Keratinocyte (primary cell): ENCODE data around the gene AGPAT3. TPM values are rescaled to one million over a fixed set of nuclear protein-coding genes. Genes with fewer than 3 reads are reported as not detected.

ENCODE experiments used
- DNase-seq: peaks from one replicate; pipeline ENCODE4 v3.0.0-alpha.2; 2011; ENCODE audit warnings: low read depth, missing footprints, low spot score
- FAIRE-seq: peaks from 2 replicates; lab custom pipeline; 2011; peaks lifted over from hg19 to GRCh38; lab: Jason Lieb, UNC
- H2AFZ ChIP-seq: 2 replicates; pipeline ENCODE4 v1.6.0; 2012; ENCODE audit warnings: low read length, control low read depth, inconsistent platforms; ENCODE audit not compliant: control insufficient read depth
- H3K27ac ChIP-seq: 2 replicates; pipeline ENCODE4 v1.5.1; 2011; ENCODE audit warnings: low read length; ENCODE audit not compliant: control insufficient read depth, insufficient read depth
- H3K27me3 ChIP-seq: 3 replicates; pipeline ENCODE4 v1.6.0; 2011; ENCODE audit warnings: low read length; ENCODE audit not compliant: control insufficient read depth, insufficient read depth; ENCODE audit errors: extremely low read depth
- H3K36me3 ChIP-seq, 2 experiments: 2 replicates in 1 of 2; 3 replicates in 1 of 2; pipeline ENCODE4 v1.5.1; 2011; ENCODE audit warnings: low read length in 2 of 2, mild to moderate bottlenecking in 1 of 2; ENCODE audit not compliant: control insufficient read depth in 2 of 2, insufficient read depth in 2 of 2; ENCODE audit errors: extremely low read depth in 1 of 2
- H3K4me1 ChIP-seq: 3 replicates; pipeline ENCODE4 v1.5.1; 2011; ENCODE audit warnings: low read length; ENCODE audit not compliant: control insufficient read depth, insufficient read depth; ENCODE audit errors: extremely low read depth
- H3K4me2 ChIP-seq: 3 replicates; pipeline ENCODE4 v1.6.0; 2011; ENCODE audit warnings: low read depth, low read length; ENCODE audit not compliant: control insufficient read depth, insufficient read depth; ENCODE audit errors: extremely low read depth
- H3K4me3 ChIP-seq, 3 experiments: fragments of 200-600 bp in 1 of 3; sonication (generic) in 1 of 3; 2 replicates in 2 of 3; 3 replicates in 1 of 3; pipeline ENCODE4 v1.5.1; 2011 to 2016; ENCODE audit warnings: low read length in 3 of 3, mild to moderate bottlenecking in 3 of 3, control low read depth in 2 of 3, inconsistent platforms in 1 of 3, low read depth in 1 of 3, mixed read lengths in 1 of 3, mixed run types in 1 of 3, moderate library complexity in 1 of 3; ENCODE audit not compliant: control insufficient read depth in 2 of 3, insufficient read depth in 2 of 3; ENCODE audit errors: extremely low read depth in 1 of 3
- H3K79me2 ChIP-seq: 2 replicates; pipeline ENCODE4 v1.6.0; 2012; ENCODE audit warnings: low read length; ENCODE audit not compliant: control insufficient read depth, insufficient read depth
- H3K9ac ChIP-seq: 3 replicates; pipeline ENCODE4 v1.6.0; 2011; ENCODE audit warnings: low read length; ENCODE audit not compliant: control insufficient read depth, insufficient read depth; ENCODE audit errors: extremely low read depth
- H3K9me1 ChIP-seq: 3 replicates; pipeline ENCODE4 v1.6.0; 2011; ENCODE audit warnings: low read length; ENCODE audit not compliant: control insufficient read depth, insufficient read depth; ENCODE audit errors: extremely low read depth
- H3K9me3 ChIP-seq: 2 replicates; pipeline ENCODE4 v1.5.1; 2012; ENCODE audit warnings: low read depth, low read length; ENCODE audit not compliant: control insufficient read depth
- H4K20me1 ChIP-seq: 3 replicates; pipeline ENCODE4 v1.6.0; 2011; ENCODE audit warnings: low read length; ENCODE audit not compliant: control insufficient read depth, insufficient read depth; ENCODE audit errors: extremely low read depth
- CTCF ChIP-seq, 3 experiments: IDR thresholded peaks in 1 of 3; conservative IDR thresholded peaks in 1 of 3; optimal IDR thresholded peaks in 1 of 3; 2 replicates in 2 of 3; 3 replicates in 1 of 3; pipeline versions ENCODE3 to v1.5.1; 2011; ENCODE audit warnings: low read length in 3 of 3, mild to moderate bottlenecking in 3 of 3, moderate library complexity in 2 of 3, control low read depth in 1 of 3, inconsistent platforms in 1 of 3; ENCODE audit not compliant: insufficient read depth in 2 of 3; ENCODE audit errors: extremely low read depth in 1 of 3
- EZH2 ChIP-seq: IDR thresholded peaks from one replicate; pipeline ENCODE4 v1.6.1; 2012; ENCODE audit warnings: inconsistent platforms, mild to moderate bottlenecking, low read length, moderate library complexity
- dilution Hi-C: fragments of 300-500 bp; cut with MboI; formaldehyde crosslinking; loops from one replicate; pipeline ENCODE4 v1.7.0; 2020; ENCODE audit warnings: low sequenced_read_pairs; ENCODE audit not compliant: extremely low pct_ligation_motif_present
- polyA plus RNA-seq, 5 experiments: library from polyadenylated mRNA; depleted of rRNA in 3 of 5; stranded (reverse) in 3 of 5; stranded (forward) in 1 of 5; unstranded in 1 of 5; fragments of >200 nt; gene quantifications; 1 replicate in 1 of 5; 2 replicates in 3 of 5; 3 replicates in 1 of 5; pipeline versions ENCODE4 v1.2.1 to v1.2.3, GENCODE V29; 2011 to 2012; ENCODE audit warnings: missing spikeins in 2 of 5, low read depth in 1 of 5, low replicate concordance in 1 of 5

Gene AGPAT3
- polyA plus RNA-seq, 1 donor (not counting 4 experiments of a cell fraction or from before 2014, with no cell fraction given): 21.7 TPM

- no peak for DNase-seq
- no peak for FAIRE-seq
- no peaks in the 10 kb centered on the region for H3K9me1 ChIP-seq
Observed at GRCh38 chr21:43942621-43943020, 77.6 kb downstream of the AGPAT3 start.

GRCh38 chr21:43943512-43944077 is 78.6 kb downstream of the AGPAT3 start:
- Histone ChIP-seq H3K27ac (no peak overlapping the region), H3K4me2 (no peak overlapping the region), H3K79me2 (no peaks in the 10 kb centered on the region), H3K9me3 (no peaks in the 10 kb centered on the region), H3K4me1 (peaks cover 4% of the 10 kb centered on the region), H3K9me1 (no peaks in the 10 kb centered on the region), H3K9ac (no peak overlapping the region), H3K27me3 (no peaks in the 10 kb centered on the region), H3K36me3 (peaks cover 0 to 4% of the 10 kb centered on the region in 2 experiments), H2AFZ (no peak overlapping the region), H4K20me1 (peaks cover 4% of the 10 kb centered on the region), H3K4me3 (no peak overlapping the region)
- DNase-seq (no peak), FAIRE-seq (no peak)
- TF ChIP-seq EZH2 (no peak), CTCF (optimal IDR thresholded peaks at IDR 0.05 in 1 of 3, IDR thresholded peaks at IDR 0.05 in 1 of 3, conservative IDR thresholded peaks at IDR 0.05 in 1 of 3; ENCODE audit: extremely low read depth in 1 of 3, insufficient read depth in 2 of 3, low read length in 3 of 3) (no peak)
- dilution Hi-C loops: no loop called here

More at GRCh38 chr21:43942621-43943020, 77.6 kb downstream of the AGPAT3 start:
- no peaks in the 10 kb centered on the region for H3K9me3 ChIP-seq
- no peak overlapping the region for H3K9ac ChIP-seq
- no peak for TF ChIP-seq EZH2
- TF ChIP-seq CTCF (optimal IDR thresholded peaks at IDR 0.05 in 1 of 3, IDR thresholded peaks at IDR 0.05 in 1 of 3, conservative IDR thresholded peaks at IDR 0.05 in 1 of 3; ENCODE audit: extremely low read depth in 1 of 3, insufficient read depth in 2 of 3, low read length in 3 of 3): no peak
- H3K4me2 ChIP-seq: no peak overlapping the region
- H3K27ac ChIP-seq: no peak overlapping the region
- dilution Hi-C loops: no loop called here
- peaks cover 6% of the 10 kb centered on the region for H3K4me1 ChIP-seq
- no peaks in the 10 kb centered on the region for H3K79me2 ChIP-seq
- no peak overlapping the region for H3K4me3 ChIP-seq
- no peak overlapping the region for H2AFZ ChIP-seq
- peaks cover 0 to 4% of the 10 kb centered on the region in 2 experiments for H3K36me3 ChIP-seq
- H4K20me1 ChIP-seq: peaks cover 4% of the 10 kb centered on the region
- H3K27me3 ChIP-seq: no peaks in the 10 kb centered on the region
